Measurements from ENCODE around the gene TBC1D4.

DNA sequence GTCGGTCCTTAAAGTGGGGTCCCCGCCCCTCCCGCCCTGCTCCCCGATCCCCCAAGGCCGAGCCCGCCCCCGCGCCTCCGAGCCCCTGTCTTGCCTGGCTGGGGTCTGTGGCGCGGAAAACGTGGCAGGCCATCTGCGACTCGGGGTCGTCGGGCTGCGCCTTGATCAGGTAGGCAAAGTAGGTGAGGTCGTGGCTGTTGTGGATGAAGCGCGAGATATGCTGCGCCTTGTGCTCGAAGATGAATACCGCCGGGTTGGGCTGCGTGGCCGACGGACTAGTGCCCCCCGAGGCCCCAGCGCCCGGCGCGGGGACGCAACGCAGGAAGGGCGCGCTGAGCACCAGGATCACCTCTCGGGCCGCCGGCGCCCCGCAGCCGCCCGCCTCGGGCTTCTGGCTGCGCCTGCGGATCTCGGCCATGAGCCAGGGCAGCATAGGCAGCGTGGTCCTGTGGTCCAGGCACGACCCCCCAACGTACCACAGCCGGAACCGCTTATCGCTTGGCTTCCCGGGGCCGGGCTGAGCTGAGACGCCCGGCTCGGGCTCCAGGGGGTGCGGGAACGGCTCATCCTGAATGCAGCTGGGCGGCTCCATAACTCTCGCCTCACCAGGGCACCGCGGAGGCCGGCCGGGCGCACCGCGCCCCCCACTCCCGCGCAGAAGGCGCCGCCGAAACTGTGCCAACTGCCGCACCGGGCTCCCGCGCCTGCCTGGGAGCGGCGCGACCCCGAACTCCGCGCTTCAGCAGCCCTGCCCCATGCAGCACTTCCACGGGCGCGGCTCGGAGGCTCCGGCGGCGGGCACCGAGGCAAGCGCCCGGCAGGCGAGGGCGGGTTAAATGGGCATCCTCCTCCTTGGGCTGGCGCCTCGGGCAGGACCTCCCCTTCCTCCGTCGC lies 546 bp downstream of the TBC1D4 start:
- TF ChIP-seq POLR2A (IDR thresholded peaks at IDR 0.05; ENCODE audit: low read length): no peak
- TF ChIP-seq GATA1 (IDR thresholded peaks at IDR 0.05; ENCODE audit: low read depth, low read length): no peak

All from erythroblast (primary cell).